BJ (cell line): ENCODE measurements around the gene AP5S1. TPM values are rescaled to one million over a fixed set of nuclear protein-coding genes. Genes with fewer than 3 reads are reported as not detected.

Experiments
- CTCF ChIA-PET: fragments of 350-600 bp; formaldehyde crosslinking; extraction: SDS; loops from one replicate; lab custom pipeline; 2021; ENCODE audit warnings: antibody characterized with exemption, inconsistent platforms; lab: Yijun Ruan, JAX
- POLR2A ChIA-PET: fragments of 300-600 bp; sonication (Branson Sonifier 250); formaldehyde crosslinking; extraction: SDS; loops from one replicate; lab custom pipeline; 2021; ENCODE audit warnings: antibody characterized with exemption; lab: Charles Lee
- DNase-seq: peaks from one replicate; pipeline ENCODE4 v3.0.0-alpha.2; 2011; ENCODE audit warnings: low read depth
- H3K27me3 ChIP-seq: 2 replicates; pipeline ENCODE4 v1.6.0; 2011; ENCODE audit warnings: low read length; ENCODE audit not compliant: control insufficient read depth, insufficient read depth
- H3K36me3 ChIP-seq: 2 replicates; pipeline ENCODE4 v1.5.1; 2011; ENCODE audit warnings: low read length; ENCODE audit not compliant: control insufficient read depth, insufficient read depth
- H3K4me3 ChIP-seq: 2 replicates; pipeline ENCODE4 v1.5.1; 2011; ENCODE audit warnings: low read depth, mild to moderate bottlenecking, control low read depth, low read length
- CTCF ChIP-seq: IDR thresholded peaks from 2 replicates; pipeline ENCODE4 v1.5.1; 2011; ENCODE audit warnings: low read depth, mild to moderate bottlenecking, control low read depth, inconsistent platforms, low read length, moderate library complexity; ENCODE audit not compliant: insufficient read depth
- polyA plus RNA-seq: library from polyadenylated mRNA; depleted of rRNA; stranded (reverse); fragments of >200 nt; gene quantifications from 2 replicates; pipeline ENCODE4 v1.2.3, GENCODE V29; 2011; rRNA removed

AP5S1 gene
- polyA plus RNA-seq, 1 experiment: 12.2 TPM

- CTCF ChIA-PET: interaction anchor here (0.6 to 2.0 kb wide), 2 partner anchors 20 to 168 kb away, joined by 3 to 4 read pairs; no protein-coding TSS in a partner anchor
- no peak for DNase-seq
These were observed 54.0 kb downstream of the AP5S1 start for GRCh38 chr20:3874194-3874844.

GRCh38 chr20:3875378-3875974 lies 55.1 kb downstream of the AP5S1 start:
- POLR2A ChIA-PET: interaction anchor here (0.7 kb wide), 1 partner anchor 226 kb away, joined by 16 read pairs; no protein-coding TSS in a partner anchor
- peaks cover 7% of the 10 kb centered on the region for H3K36me3 ChIP-seq
- H3K27me3 ChIP-seq: no peaks in the 10 kb centered on the region
- DNase-seq: no peak
- CTCF ChIA-PET: interaction anchor here (2.0 kb wide), 1 partner anchor 21 kb away, joined by 4 read pairs; no protein-coding TSS in a partner anchor
- H3K4me3 ChIP-seq: no peak overlapping the region
- TF ChIP-seq CTCF: no peak

More at GRCh38 chr20:3874194-3874844, 54.0 kb downstream of the AP5S1 start:
- Histone ChIP-seq H3K27me3 (no peaks in the 10 kb centered on the region), H3K4me3 (no peak overlapping the region), H3K36me3 (peaks cover 11% of the 10 kb centered on the region)
- no peak for TF ChIP-seq CTCF
- POLR2A ChIA-PET: no interaction called here

- H3K36me3 ChIP-seq: peaks cover 7% of the 10 kb centered on the region
- no peaks in the 10 kb centered on the region for H3K27me3 ChIP-seq
- POLR2A ChIA-PET: interaction anchor here (0.7 kb wide), 1 partner anchor 226 kb away, joined by 16 read pairs; no protein-coding TSS in a partner anchor
- no peak overlapping the region for H3K4me3 ChIP-seq
- no peak for DNase-seq
- CTCF ChIA-PET: interaction anchor here (2.0 kb wide), 1 partner anchor 22 kb away, joined by 4 read pairs; no protein-coding TSS in a partner anchor
- no peak for TF ChIP-seq CTCF
These were observed 55.7 kb downstream of the AP5S1 start for GRCh38 chr20:3876000-3876399.

DNA sequence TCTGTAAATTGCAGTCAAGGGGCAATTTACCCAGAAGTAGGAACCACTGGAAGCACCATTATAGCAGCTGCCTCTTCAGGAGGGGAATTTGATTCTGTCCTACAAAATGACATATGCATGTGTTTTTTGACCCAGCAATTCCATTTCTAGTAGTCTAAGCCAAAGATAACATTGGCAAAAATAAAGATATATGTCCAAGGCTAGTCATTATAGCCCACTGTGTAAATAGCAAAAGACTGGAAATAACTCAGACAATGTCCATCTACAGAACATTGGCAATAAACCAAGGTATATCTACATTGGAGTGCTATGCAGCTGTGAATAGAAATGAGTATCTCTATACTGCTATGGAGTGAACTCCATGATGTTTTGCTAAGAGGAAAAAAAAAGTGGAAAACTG lies 56.3 kb downstream of the AP5S1 start:
- peaks cover 4% of the 10 kb centered on the region for H3K36me3 ChIP-seq
- CTCF ChIA-PET: no interaction called here
- no peak overlapping the region for H3K4me3 ChIP-seq
- no peak for DNase-seq
- POLR2A ChIA-PET: no interaction called here
- TF ChIP-seq CTCF: no peak
- no peaks in the 10 kb centered on the region for H3K27me3 ChIP-seq

Other genes with a start within 250 kb of the AP5S1 start
- not detected in 2 replicates for gene GFRA4, start 157.1 kb upstream of the AP5S1 start, polyA plus RNA-seq
- 53.8 and 82.6 TPM in 2 replicates for gene ADAM33, start 138.5 kb upstream of the AP5S1 start, polyA plus RNA-seq
- not detected in 2 replicates for gene SIGLEC1, start 107.9 kb upstream of the AP5S1 start, polyA plus RNA-seq
- gene HSPA12B, start 87.9 kb upstream of the AP5S1 start, polyA plus RNA-seq: 0.02 TPM in 1 of 2 replicates, not detected in the other
- 21.3 and 34.3 TPM in 2 replicates for gene ADISSP, start 52.8 kb upstream of the AP5S1 start, polyA plus RNA-seq
- gene SPEF1, start 39.1 kb upstream of the AP5S1 start, polyA plus RNA-seq: 0.07 and 0.17 TPM in 2 replicates
- gene CENPB, start 33.8 kb upstream of the AP5S1 start, polyA plus RNA-seq: 31.0 and 47.5 TPM in 2 replicates
- 41.8 and 68.1 TPM in 2 replicates for gene CDC25B, start 24.2 kb upstream of the AP5S1 start, polyA plus RNA-seq
- 14.8 and 17.4 TPM in 2 replicates for gene MAVS, start 26.3 kb downstream of the AP5S1 start, polyA plus RNA-seq
- 12.5 and 22.5 TPM in 2 replicates for gene PANK2, start 68.8 kb downstream of the AP5S1 start, polyA plus RNA-seq
- gene RNF24, start 195.0 kb downstream of the AP5S1 start, polyA plus RNA-seq: 10.7 and 11.2 TPM in 2 replicates